HCT116 (cell line): Measurements from ENCODE around the gene PPIG. TPM values are rescaled to one million over a fixed set of nuclear protein-coding genes. Genes with fewer than 3 reads are reported as not detected.

Source experiments
- ATAC-seq: fragments of 200-7000 bp; cut with Tn5 transposase; 2 replicates; pipeline ENCODE4 v1.9.1; 2020; ENCODE audit warnings: mild to moderate bottlenecking, moderate library complexity
- BruUV-seq: library from RNA; stranded (reverse); fragments of 400-500 nt; replicated peaks from 2 replicates; lab custom pipeline; 2021; lab: Mats Ljungman, UMichigan
- CTCF ChIA-PET: fragments of 300-600 bp; sonication (Branson Sonifier 250); formaldehyde crosslinking; loops from one replicate; lab custom pipeline; 2021; ENCODE audit warnings: antibody characterized with exemption; lab: Charles Lee
- POLR2A ChIA-PET: fragments of 300-600, 350-600 bp; sonication (Branson Sonifier 250); formaldehyde crosslinking; loops from one replicate; lab custom pipeline; 2021; ENCODE audit warnings: antibody characterized with exemption; lab: Charles Lee
- RAD21 ChIA-PET, 2 experiments: fragments of 300-600 bp; sonication (Branson Sonifier 250); formaldehyde crosslinking; loops; one replicate each; lab custom pipeline; 2023; ENCODE audit warnings: low total read pairs in 2 of 2; ENCODE audit not compliant: uncharacterized antibody in 2 of 2, unreplicated experiment in 2 of 2, low non-redundant PET in 1 of 2; lab: Charles Lee
- DNase-seq: peaks from one replicate; pipeline ENCODE4 v3.0.0-alpha.2; 2010; ENCODE audit warnings: low read depth, low spot score
- H2AFZ ChIP-seq: fragments of 200-600 bp; shearing (Covaris generic), sonication (generic); 2 replicates; pipeline ENCODE4 v1.6.1; 2017; ENCODE audit warnings: low read depth, mixed run types, mixed read lengths, antibody characterized with exemption, low read length; ENCODE audit not compliant: poor library complexity, severe bottlenecking
- H3K27ac ChIP-seq: 2 replicates; pipeline ENCODE4 v1.5.1; 2012; ENCODE audit warnings: low read depth, low read length
- H3K27me3 ChIP-seq: fragments of 200-600 bp; sonication (generic); 2 replicates; pipeline ENCODE4 v1.6.1; 2016; ENCODE audit warnings: mixed run types, low read length, mixed read lengths; ENCODE audit not compliant: insufficient read depth
- H3K36me3 ChIP-seq, 2 experiments: fragments of 200-500 bp in 1 of 2; fragments of 200-600 bp in 1 of 2; sonication (Bioruptor generic) in 1 of 2; sonication (generic) in 1 of 2; 2 replicates each; pipeline versions ENCODE4 v1.5.1 to v1.6.1; 2014 to 2016; ENCODE audit warnings: low read length in 2 of 2, inconsistent platforms in 1 of 2, mixed read lengths in 1 of 2, mixed run types in 1 of 2; ENCODE audit not compliant: insufficient read depth in 2 of 2, control insufficient read depth in 1 of 2
- H3K4me1 ChIP-seq, 2 experiments: fragments of 200-600 bp in 1 of 2; sonication (generic) in 1 of 2; 2 replicates each; pipeline versions ENCODE4 v1.5.1 to v1.6.1; 2012 to 2017; ENCODE audit warnings: low read length in 2 of 2, inconsistent platforms in 1 of 2, mild to moderate bottlenecking in 1 of 2, mixed read lengths in 1 of 2, mixed run types in 1 of 2, moderate library complexity in 1 of 2; ENCODE audit not compliant: insufficient read depth in 2 of 2, control insufficient read depth in 1 of 2
- H3K4me2 ChIP-seq: fragments of 200-600 bp; sonication (generic); 2 replicates; pipeline ENCODE4 v1.6.1; 2017; ENCODE audit warnings: mixed run types, low read length, mixed read lengths
- H3K4me3 ChIP-seq, 2 experiments: fragments of 200-600 bp in 1 of 2; sonication (generic) in 1 of 2; replicated peaks in 1 of 2; 2 replicates each; pipeline ENCODE4 v1.5.1; 2011 to 2016; ENCODE audit warnings: low read length in 2 of 2, control low read depth in 1 of 2, low read depth in 1 of 2, mild to moderate bottlenecking in 1 of 2, mixed read lengths in 1 of 2, mixed run types in 1 of 2
- H3K79me2 ChIP-seq: fragments of 200-600 bp; sonication (generic); 2 replicates; pipeline ENCODE4 v1.6.1; 2017; ENCODE audit warnings: mild to moderate bottlenecking, mixed run types, low read length, moderate library complexity, mixed read lengths; ENCODE audit not compliant: insufficient read depth
- H3K9ac ChIP-seq: fragments of 200-600 bp; sonication (generic); 2 replicates; pipeline ENCODE4 v1.6.1; 2016; ENCODE audit warnings: low read length, mixed read lengths
- H3K9me2 ChIP-seq: fragments of 200-600 bp; sonication (generic), shearing (Covaris generic); 2 replicates; pipeline ENCODE4 v1.6.1; 2017; ENCODE audit warnings: mixed run types, mild to moderate bottlenecking, moderate library complexity; ENCODE audit not compliant: insufficient read depth
- H3K9me3 ChIP-seq, 2 experiments: fragments of 200-500 bp in 1 of 2; fragments of 200-600 bp in 1 of 2; sonication (Bioruptor generic) in 1 of 2; sonication (generic) in 1 of 2; 2 replicates each; pipeline ENCODE4 v1.6.1; 2014 to 2017; ENCODE audit warnings: low read length in 2 of 2, mixed read lengths in 2 of 2, inconsistent platforms in 1 of 2, low read depth in 1 of 2, mild to moderate bottlenecking in 1 of 2, mixed run types in 1 of 2, moderate library complexity in 1 of 2; ENCODE audit not compliant: control insufficient read depth in 1 of 2, insufficient read depth in 1 of 2
- H4K20me1 ChIP-seq: fragments of 200-600 bp; sonication (generic), shearing (Covaris generic); 2 replicates; pipeline ENCODE4 v1.6.1; 2017; ENCODE audit warnings: mixed run types, mild to moderate bottlenecking, moderate library complexity; ENCODE audit not compliant: insufficient read depth
- ATF3 ChIP-seq: IDR thresholded peaks from 2 replicates; pipeline ENCODE4 v1.6.1; 2012
- EGR1 ChIP-seq: IDR thresholded peaks from 2 replicates; pipeline ENCODE4 v1.6.1; 2012; ENCODE audit warnings: low read depth
- ELF1 ChIP-seq: IDR thresholded peaks from 2 replicates; pipeline ENCODE4 v1.6.1; 2012; ENCODE audit warnings: low read depth, borderline replicate concordance
- EZH2 ChIP-seq: fragments of 200-600 bp; sonication (generic); IDR thresholded peaks from 2 replicates; pipeline ENCODE4 v1.6.1; 2017; ENCODE audit warnings: antibody characterized with exemption, mixed run types
- FOSL1 ChIP-seq: IDR thresholded peaks from 2 replicates; pipeline ENCODE4 v1.6.1; 2012; ENCODE audit warnings: low read depth
- JUND ChIP-seq: IDR thresholded peaks from 2 replicates; pipeline ENCODE4 v1.6.1; 2012
- MAX ChIP-seq: IDR thresholded peaks from 2 replicates; pipeline ENCODE4 v1.6.1; 2012
- POLR2A ChIP-seq: IDR thresholded peaks from 2 replicates; pipeline ENCODE4 v1.7.0; 2011; ENCODE audit warnings: borderline replicate concordance; ENCODE audit not compliant: insufficient read depth, insufficient read length; ENCODE audit errors: extremely low read depth
- POLR2AphosphoS5 ChIP-seq: IDR thresholded peaks from 2 replicates; pipeline ENCODE4 v1.6.1; 2011; ENCODE audit warnings: mild to moderate bottlenecking, low read depth, low read length, moderate library complexity
- REST ChIP-seq: IDR thresholded peaks from 2 replicates; pipeline ENCODE4 v1.6.1; 2012; ENCODE audit warnings: low read depth
- SIN3A ChIP-seq: IDR thresholded peaks from 2 replicates; pipeline ENCODE4 v1.6.1; 2012; ENCODE audit warnings: low read depth
- SRF ChIP-seq: IDR thresholded peaks from 2 replicates; pipeline ENCODE4 v1.6.1; 2012; ENCODE audit warnings: low read depth
- TCF7L2 ChIP-seq: IDR thresholded peaks from 2 replicates; pipeline ENCODE4 v1.7.0; 2011; ENCODE audit warnings: borderline replicate concordance, inconsistent platforms; ENCODE audit not compliant: insufficient read depth, insufficient read length; ENCODE audit errors: extremely low read depth
- ZBTB33 ChIP-seq: IDR thresholded peaks from 2 replicates; pipeline ENCODE4 v1.6.1; 2011; ENCODE audit warnings: mild to moderate bottlenecking, low read length, moderate library complexity; ENCODE audit not compliant: insufficient replicate concordance; ENCODE audit errors: extremely low read depth
- intact Hi-C: fragments of 100-400 bp; cut with micrococcal nuclease; formaldehyde crosslinking; loops from 2 replicates; pipeline ENCODE4 v1.10.0; 2022
- total RNA-seq: library from RNA; stranded (reverse); gene quantifications from one replicate; pipeline ENCODE4 v1.2.1, GENCODE V29; 2021; ENCODE audit not compliant: unreplicated experiment

Gene PPIG
- total RNA-seq, 1 experiment from 2014 or later, result 55.3 TPM

GRCh38 chr2:169609264-169609663 is 25.1 kb downstream of the PPIG start:
- ATAC-seq, result no peak
- no peak overlapping the region for H3K27ac ChIP-seq
- no peaks in the 10 kb centered on the region for H3K9me3 ChIP-seq
- H4K20me1 ChIP-seq, result no peaks in the 10 kb centered on the region
- H3K27me3 ChIP-seq, result no peaks in the 10 kb centered on the region
- TF ChIP-seq EZH2, result no peak
- TF ChIP-seq POLR2AphosphoS5, result no peak
- no peak for TF ChIP-seq FOSL1
- TF ChIP-seq ATF3, result no peak
- no peak for TF ChIP-seq SIN3A
- no peak for TF ChIP-seq ZBTB33
- no peak for TF ChIP-seq ELF1
- TF ChIP-seq REST, result no peak
- TF ChIP-seq SRF, result no peak
- TF ChIP-seq JUND, result no peak
- TF ChIP-seq EGR1, result no peak
- no peak for TF ChIP-seq POLR2A
- TF ChIP-seq MAX, result no peak
- TF ChIP-seq TCF7L2, result no peak
- peaks cover 9 to 29% of the 10 kb centered on the region in 2 experiments; a peak in 3 of 4 replicates for H3K36me3 ChIP-seq
- CTCF ChIA-PET, result no interaction called here
- H3K4me1 ChIP-seq, result no peaks in the 10 kb centered on the region
- H3K4me3 ChIP-seq, result no peak overlapping the region
- intact Hi-C loops, result no loop called here
- no TSS peak for BruUV-seq
- H2AFZ ChIP-seq, result no peak overlapping the region
- H3K79me2 ChIP-seq, result peaks cover 18% of the 10 kb centered on the region
- POLR2A ChIA-PET, result no interaction called here
- H3K4me2 ChIP-seq, result no peak overlapping the region
- no peaks in the 10 kb centered on the region for H3K9me2 ChIP-seq
- H3K9ac ChIP-seq, result no peak overlapping the region
- DNase-seq, result no peak
- RAD21 ChIA-PET, result no interaction called here
